GM19035 (cell line): ENCODE measurements around the gene MPP3.
"Not testable (repeated sequence)": the region's sequence is repeated elsewhere in the genome, so short reads cannot be mapped to it uniquely, and the experiment has no call there.

Source experiments
- ATAC-seq: cut with Tn5 transposase; IDR thresholded peaks from one replicate; pipeline ENCODE4 v1.9.1; 2021; ENCODE audit not compliant: unreplicated experiment

MPP3 gene

GRCh38 chr17:43832976-43833829, at the start of gene MPP3:
MPP3 (minus strand) TSS chr17:43833146; CDS start chr17:43831906, 1,240 bp downstream.
- ATAC-seq, result no peak

GRCh38 chr17:43881758-43882505, 49.0 kb upstream of the MPP3 start:
- no peak for ATAC-seq

- no peak for ATAC-seq
These were observed 48.2 kb upstream of the MPP3 start for GRCh38 chr17:43881181-43881580.

- ATAC-seq, result no peak
These were observed 47.6 kb upstream of the MPP3 start for GRCh38 chr17:43880420-43880991.

- ATAC-seq, result no peak
These were observed 46.9 kb upstream of the MPP3 start for GRCh38 chr17:43879723-43880419.

GRCh38 chr17:43878260-43879175, 45.6 kb upstream of the MPP3 start:
- no peak for ATAC-seq

GRCh38 chr17:43877451-43878155, 44.7 kb upstream of the MPP3 start:
- no peak for ATAC-seq

GRCh38 chr17:43877031-43877430, 44.1 kb upstream of the MPP3 start:
- no peak for ATAC-seq

- ATAC-seq, result no peak
These were observed 42.7 kb upstream of the MPP3 start for GRCh38 chr17:43875476-43876147.

- no peak for ATAC-seq
These were observed 41.3 kb upstream of the MPP3 start for GRCh38 chr17:43874293-43874692.

- ATAC-seq, result no peak
These were observed 40.9 kb upstream of the MPP3 start for GRCh38 chr17:43873815-43874214.

- no peak for ATAC-seq
These were observed 40.1 kb upstream of the MPP3 start for GRCh38 chr17:43873091-43873490.

- no peak for ATAC-seq
These were observed 39.2 kb upstream of the MPP3 start for GRCh38 chr17:43871946-43872690.

GRCh38 chr17:43869031-43869430, 36.1 kb upstream of the MPP3 start:
- not testable (repeated sequence) for ATAC-seq

GRCh38 chr17:43868226-43868994, 35.5 kb upstream of the MPP3 start:
- ATAC-seq, result no peak

- no peak for ATAC-seq
These were observed 31.4 kb upstream of the MPP3 start for GRCh38 chr17:43864161-43864984.

- no peak for ATAC-seq
These were observed 29.0 kb upstream of the MPP3 start for GRCh38 chr17:43861960-43862359.
